H9 (cell line): Measurements from ENCODE around the gene PCSK2. TPM values are rescaled to one million over a fixed set of nuclear protein-coding genes. Genes with fewer than 3 reads are reported as not detected.

ENCODE experiments used
- DNase-seq: peaks from one replicate; pipeline ENCODE4 v3.0.0-alpha.2; 2017
- H2AFZ ChIP-seq: one replicate; pipeline ENCODE4 v1.6.1; 2013; ENCODE audit warnings: mild to moderate bottlenecking, low read length, control low read depth, moderate library complexity
- H2AK5ac ChIP-seq: 2 replicates; pipeline ENCODE4 v1.6.1; 2013; ENCODE audit warnings: low read length, control low read depth, mixed read lengths; ENCODE audit not compliant: insufficient read length
- H2BK120ac ChIP-seq: one replicate; pipeline ENCODE4 v1.6.1; 2013; ENCODE audit warnings: low read depth, mild to moderate bottlenecking, low read length, control low read depth, inconsistent platforms; ENCODE audit not compliant: poor library complexity, severe bottlenecking
- H2BK12ac ChIP-seq: 2 replicates; pipeline ENCODE4 v1.6.1; 2013; ENCODE audit warnings: low read length, control low read depth, mixed read lengths, low read depth; ENCODE audit not compliant: insufficient read length
- H2BK15ac ChIP-seq: 2 replicates; pipeline ENCODE4 v1.6.1; 2013; ENCODE audit warnings: low read depth, low read length, control low read depth
- H2BK20ac ChIP-seq: one replicate; pipeline ENCODE4 v1.6.1; 2013; ENCODE audit warnings: low read depth, mild to moderate bottlenecking, low read length, control low read depth, inconsistent platforms; ENCODE audit not compliant: poor library complexity, severe bottlenecking
- H2BK5ac ChIP-seq: 2 replicates; pipeline ENCODE4 v1.6.1; 2013; ENCODE audit warnings: low read length, control low read depth, mixed read lengths; ENCODE audit not compliant: insufficient read length
- H3K14ac ChIP-seq: 2 replicates; pipeline ENCODE4 v1.6.1; 2013; ENCODE audit warnings: low read length, control low read depth; ENCODE audit not compliant: insufficient read depth
- H3K18ac ChIP-seq: 2 replicates; pipeline ENCODE4 v1.6.1; 2013; ENCODE audit warnings: low read depth, mild to moderate bottlenecking, mixed read lengths, low read length, control low read depth; ENCODE audit not compliant: insufficient read length
- H3K23ac ChIP-seq: 2 replicates; pipeline ENCODE4 v1.6.1; 2013; ENCODE audit warnings: low read length, control low read depth, mixed read lengths, low read depth; ENCODE audit not compliant: insufficient read length
- H3K23me2 ChIP-seq: 2 replicates; pipeline ENCODE4 v1.6.1; 2013; ENCODE audit warnings: low read depth, mild to moderate bottlenecking, mixed read lengths, low read length, control low read depth; ENCODE audit not compliant: insufficient read length, poor library complexity, severe bottlenecking
- H3K27ac ChIP-seq: 2 replicates; pipeline ENCODE4 v1.5.1; 2013; ENCODE audit warnings: low read length, control low read depth, mixed read lengths, low read depth; ENCODE audit not compliant: insufficient read length
- H3K27me3 ChIP-seq: 2 replicates; pipeline ENCODE4 v1.6.1; 2013; ENCODE audit warnings: low read length, control low read depth, inconsistent platforms; ENCODE audit not compliant: insufficient read depth
- H3K4ac ChIP-seq: 2 replicates; pipeline ENCODE4 v1.6.1; 2013; ENCODE audit warnings: low read depth, mild to moderate bottlenecking, control low read depth, inconsistent platforms, low read length, moderate library complexity
- H3K4me1 ChIP-seq: 2 replicates; pipeline ENCODE4 v1.6.1; 2013; ENCODE audit warnings: low read length, control low read depth, inconsistent platforms; ENCODE audit not compliant: insufficient read depth
- H3K4me2 ChIP-seq: 2 replicates; pipeline ENCODE4 v1.6.1; 2013; ENCODE audit warnings: low read length, control low read depth, mixed read lengths; ENCODE audit not compliant: insufficient read length, insufficient read depth
- H3K56ac ChIP-seq: 2 replicates; pipeline ENCODE4 v1.6.1; 2013; ENCODE audit warnings: low read depth, mild to moderate bottlenecking, mixed read lengths, low read length, control low read depth; ENCODE audit not compliant: insufficient read length
- H3K79me1 ChIP-seq: 2 replicates; pipeline ENCODE4 v1.6.1; 2013; ENCODE audit warnings: low read depth, mild to moderate bottlenecking, moderate library complexity, low read length, control low read depth, inconsistent platforms; ENCODE audit not compliant: insufficient read depth, poor library complexity, severe bottlenecking
- H3K79me2 ChIP-seq: 2 replicates; pipeline ENCODE4 v1.6.1; 2013; ENCODE audit warnings: low read length, control low read depth, inconsistent platforms; ENCODE audit not compliant: insufficient read depth
- H3K9ac ChIP-seq: 2 replicates; pipeline ENCODE4 v1.6.1; 2013; ENCODE audit warnings: low read length, control low read depth, mixed read lengths; ENCODE audit not compliant: insufficient read length; ENCODE audit errors: extremely low read depth
- H3K9me3 ChIP-seq: one replicate; pipeline ENCODE4 v1.6.1; 2013; ENCODE audit warnings: low read depth, low read length, inconsistent platforms; ENCODE audit not compliant: control insufficient read depth
- H3T11ph ChIP-seq: one replicate; pipeline ENCODE4 v1.6.1; 2013; ENCODE audit warnings: mild to moderate bottlenecking, low read length, control low read depth, inconsistent platforms
- H4K20me1 ChIP-seq: one replicate; pipeline ENCODE4 v1.6.1; 2013; ENCODE audit not compliant: control insufficient read depth, insufficient read length, insufficient read depth
- H4K5ac ChIP-seq: 2 replicates; pipeline ENCODE4 v1.6.1; 2013; ENCODE audit warnings: low read depth, mild to moderate bottlenecking, mixed read lengths, low read length, control low read depth; ENCODE audit not compliant: insufficient read length
- H4K8ac ChIP-seq: replicated peaks from 2 replicates; pipeline ENCODE4 v1.6.1; 2013; ENCODE audit warnings: low read length, control low read depth, mixed read lengths, low read depth; ENCODE audit not compliant: insufficient read length
- H4K91ac ChIP-seq: 2 replicates; pipeline ENCODE4 v1.6.1; 2013; ENCODE audit warnings: low read depth, mild to moderate bottlenecking, moderate library complexity, mixed read lengths, low read length, control low read depth; ENCODE audit not compliant: insufficient read length
- H3K27ac Mint-ChIP-seq, 3 experiments: 2 replicates in 2 of 3; 3 replicates in 1 of 3; pipeline ENCODE4 v1.8.0; 2020 to 2021; ENCODE audit warnings: mixed read lengths in 3 of 3, mild to moderate bottlenecking in 1 of 3, moderate library complexity in 1 of 3
- H3K27me3 Mint-ChIP-seq: 2 replicates; pipeline ENCODE4 v1.8.0; 2021; ENCODE audit warnings: low read depth, mild to moderate bottlenecking, moderate library complexity, mixed read lengths
- H3K36me3 Mint-ChIP-seq, 3 experiments: 2 replicates in 2 of 3; 3 replicates in 1 of 3; pipeline ENCODE4 v1.8.0; 2020 to 2021; ENCODE audit warnings: low read depth in 3 of 3, mixed read lengths in 3 of 3; ENCODE audit not compliant: insufficient read depth in 1 of 3
- H3K4me1 Mint-ChIP-seq, 2 experiments: 2 replicates each; pipeline ENCODE4 v1.8.0; 2020; ENCODE audit warnings: mixed read lengths in 2 of 2
- H3K4me3 Mint-ChIP-seq, 2 experiments: 2 replicates in 1 of 2; 3 replicates in 1 of 2; pipeline ENCODE4 v1.8.0; 2020 to 2021; ENCODE audit warnings: mild to moderate bottlenecking in 2 of 2, mixed read lengths in 2 of 2, moderate library complexity in 1 of 2
- H3K9me3 Mint-ChIP-seq, 2 experiments: 2 replicates in 1 of 2; 3 replicates in 1 of 2; pipeline ENCODE4 v1.8.0; 2020; ENCODE audit warnings: mild to moderate bottlenecking in 2 of 2, mixed read lengths in 2 of 2, moderate library complexity in 1 of 2
- CTCF ChIP-seq: fragments of 200-600 bp; sonication (generic); conservative IDR thresholded peaks from 3 replicates; pipeline ENCODE4 v1.8.0; 2021; ENCODE audit warnings: antibody characterized with exemption, mild to moderate bottlenecking
- WGBS: extraction: QIAGEN DNeasy Blood & Tissue Kit; methylation state at CpG from one replicate; pipeline ENCODE4 v1.1.7; 2013; ENCODE audit warnings: missing lambda C conversion rate, low lambda C conversion rate, mixed read lengths; ENCODE audit not compliant: insufficient read length; ENCODE audit errors: extremely low coverage; 5-methylcytosine and 5-hydroxymethylcytosine counted together
- total RNA-seq: library from RNA; stranded (reverse); gene quantifications from 2 replicates; pipeline ENCODE4 v1.2.1, GENCODE V29; 2021

Gene PCSK2
- total RNA-seq, 1 experiment from 2014 or later = 2.8 TPM

- Histone ChIP-seq H2BK120ac (no peak overlapping the region), H3K79me2 (no peaks in the 10 kb centered on the region), H4K5ac (no peak overlapping the region), H2BK5ac (no peak overlapping the region), H3T11ph (no peak overlapping the region), H4K91ac (no peak overlapping the region), H3K9ac (no peak overlapping the region), H3K56ac (no peak overlapping the region), H4K20me1 (no peaks in the 10 kb centered on the region), H2AFZ (no peak overlapping the region), H2BK20ac (no peak overlapping the region), H3K27me3 (no peaks in the 10 kb centered on the region), H3K14ac (no peak overlapping the region), H3K23me2 (no peaks in the 10 kb centered on the region), H3K9me3 (no peaks in the 10 kb centered on the region), H2BK12ac (no peak overlapping the region), H2BK15ac (no peak overlapping the region), H3K79me1 (no peaks in the 10 kb centered on the region), H2AK5ac (no peak overlapping the region), H3K4me2 (no peak overlapping the region), H3K4me1 (no peaks in the 10 kb centered on the region), H3K23ac (no peak overlapping the region), H4K8ac (no peak overlapping the region), H3K4ac (no peak overlapping the region), H3K27ac (no peak overlapping the region), H3K18ac (no peak overlapping the region)
- Mint-ChIP-seq H3K4me1 (no peaks in the 10 kb centered on the region), H3K27ac (no peak overlapping the region), H3K36me3 (no peaks in the 10 kb centered on the region), H3K4me3 (no peak overlapping the region), H3K27me3 (no peaks in the 10 kb centered on the region; the same call in 1 of the 2 replicates), H3K9me3 (peaks cover 0 to under 1% of the 10 kb centered on the region in 2 experiments; a peak in 1 of 5 replicates)
- TF ChIP-seq CTCF = no peak
- DNase-seq = no peak
- no CpG with 5 or more reads among the region's 3 CpGs for WGBS
Measured at GRCh38 chr20:17273717-17274116, 46.9 kb downstream of the PCSK2 start.
